Spleen (tissue), 7 donors: ENCODE data around the gene EFCAB13.

Experiments
- POLR2A ChIP-seq, 3 donors: fragments of 450-650 bp; IDR thresholded peaks; one replicate each; pipeline ENCODE4 v1.5.1; 2017; ENCODE audit warnings: antibody characterized with exemption in 3 of 3, mild to moderate bottlenecking in 1 of 3
- POLR2AphosphoS5 ChIP-seq, 3 donors: sonication (generic); formaldehyde crosslinking; IDR thresholded peaks; one replicate each; pipeline ENCODE4 v1.5.1; 2017; ENCODE audit warnings: antibody characterized with exemption in 3 of 3
- TF ChIP-seq, protein P1 (sequence below), 11 experiments: fragments of 200-600 bp in 7 of 11; fragments of 450-650 bp in 4 of 11; sonication (generic) in 4 of 11; IDR thresholded peaks in 8 of 11; conservative IDR thresholded peaks in 3 of 11; 1 replicate in 7 of 11; 2 replicates in 4 of 11; pipeline versions ENCODE4 v1.4.0 to v1.8.0; 2016 to 2021; ENCODE audit warnings: antibody characterized with exemption in 11 of 11, inconsistent platforms in 4 of 11, mild to moderate bottlenecking in 1 of 11
- donor health status: DM: no; HTN: no; CAD: no; lungs with moderate emphysema.
- donor health status: DM: no; HTN: no; CAD: no.
- donor health status: DM: no; HTN: no; CAD: no.

GRCh38 chr17:47325176-47325575 lies 1.4 kb downstream of the EFCAB13 start:
- TF ChIP-seq, protein P1, sequence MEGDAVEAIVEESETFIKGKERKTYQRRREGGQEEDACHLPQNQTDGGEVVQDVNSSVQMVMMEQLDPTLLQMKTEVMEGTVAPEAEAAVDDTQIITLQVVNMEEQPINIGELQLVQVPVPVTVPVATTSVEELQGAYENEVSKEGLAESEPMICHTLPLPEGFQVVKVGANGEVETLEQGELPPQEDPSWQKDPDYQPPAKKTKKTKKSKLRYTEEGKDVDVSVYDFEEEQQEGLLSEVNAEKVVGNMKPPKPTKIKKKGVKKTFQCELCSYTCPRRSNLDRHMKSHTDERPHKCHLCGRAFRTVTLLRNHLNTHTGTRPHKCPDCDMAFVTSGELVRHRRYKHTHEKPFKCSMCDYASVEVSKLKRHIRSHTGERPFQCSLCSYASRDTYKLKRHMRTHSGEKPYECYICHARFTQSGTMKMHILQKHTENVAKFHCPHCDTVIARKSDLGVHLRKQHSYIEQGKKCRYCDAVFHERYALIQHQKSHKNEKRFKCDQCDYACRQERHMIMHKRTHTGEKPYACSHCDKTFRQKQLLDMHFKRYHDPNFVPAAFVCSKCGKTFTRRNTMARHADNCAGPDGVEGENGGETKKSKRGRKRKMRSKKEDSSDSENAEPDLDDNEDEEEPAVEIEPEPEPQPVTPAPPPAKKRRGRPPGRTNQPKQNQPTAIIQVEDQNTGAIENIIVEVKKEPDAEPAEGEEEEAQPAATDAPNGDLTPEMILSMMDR (IDR thresholded peaks at IDR 0.05 in 8 of 11, conservative IDR thresholded peaks at IDR 0.05 in 3 of 11): no peak
- TF ChIP-seq POLR2A (IDR thresholded peaks at IDR 0.05) (no peak), POLR2AphosphoS5 (IDR thresholded peaks at IDR 0.05) (no peak)
